ENCODE data around the gene SLC16A8. TPM values are rescaled to one million over a fixed set of nuclear protein-coding genes. Genes with fewer than 3 reads are reported as not detected.

The SLC16A8 gene
- total RNA-seq, 1 donor from 2014 or later = 3.1 TPM

- H4K20me1 ChIP-seq (ENCODE audit: low read depth) = no peaks in the 10 kb centered on the region
- DNase-seq (ENCODE audit: low spot score) = no peak
- H3K27ac ChIP-seq = no peak overlapping the region
- H3K36me3 ChIP-seq = no peaks in the 10 kb centered on the region
- no peaks in the 10 kb centered on the region for H3K79me2 ChIP-seq (ENCODE audit: low read depth)
- peaks cover 31% of the 10 kb centered on the region for H3F3A ChIP-seq (ENCODE audit: low read depth)
- Mint-ChIP-seq H3K27ac (peak overlapping the region; percentile 29), H3K4me3 (no peak overlapping the region), H3K36me3 (no peaks in the 10 kb centered on the region), H3K9me3 (no peaks in the 10 kb centered on the region), H3K27me3 (ENCODE audit: insufficient read depth, low read depth) (peaks cover 14% of the 10 kb centered on the region), H3K4me1 (peaks cover 58% of the 10 kb centered on the region)
- H3K9ac ChIP-seq = no peak overlapping the region
- H3K4me1 ChIP-seq = peaks cover 50% of the 10 kb centered on the region
- no peaks in the 10 kb centered on the region for H3K27me3 ChIP-seq
- no peaks in the 10 kb centered on the region for H3K9me3 ChIP-seq (ENCODE audit: low read depth)
- H2AFZ ChIP-seq (replicated peaks) = no peak overlapping the region
- no peak overlapping the region for H3K4me3 ChIP-seq
- TF ChIP-seq EZH2 (IDR thresholded peaks at IDR 0.05) (no peak), EZH2phosphoT487 (IDR thresholded peaks at IDR 0.05) (no peak)
- TF ChIP-seq, protein P1, sequence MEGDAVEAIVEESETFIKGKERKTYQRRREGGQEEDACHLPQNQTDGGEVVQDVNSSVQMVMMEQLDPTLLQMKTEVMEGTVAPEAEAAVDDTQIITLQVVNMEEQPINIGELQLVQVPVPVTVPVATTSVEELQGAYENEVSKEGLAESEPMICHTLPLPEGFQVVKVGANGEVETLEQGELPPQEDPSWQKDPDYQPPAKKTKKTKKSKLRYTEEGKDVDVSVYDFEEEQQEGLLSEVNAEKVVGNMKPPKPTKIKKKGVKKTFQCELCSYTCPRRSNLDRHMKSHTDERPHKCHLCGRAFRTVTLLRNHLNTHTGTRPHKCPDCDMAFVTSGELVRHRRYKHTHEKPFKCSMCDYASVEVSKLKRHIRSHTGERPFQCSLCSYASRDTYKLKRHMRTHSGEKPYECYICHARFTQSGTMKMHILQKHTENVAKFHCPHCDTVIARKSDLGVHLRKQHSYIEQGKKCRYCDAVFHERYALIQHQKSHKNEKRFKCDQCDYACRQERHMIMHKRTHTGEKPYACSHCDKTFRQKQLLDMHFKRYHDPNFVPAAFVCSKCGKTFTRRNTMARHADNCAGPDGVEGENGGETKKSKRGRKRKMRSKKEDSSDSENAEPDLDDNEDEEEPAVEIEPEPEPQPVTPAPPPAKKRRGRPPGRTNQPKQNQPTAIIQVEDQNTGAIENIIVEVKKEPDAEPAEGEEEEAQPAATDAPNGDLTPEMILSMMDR (IDR thresholded peaks at IDR 0.05) = no peak
- H3K4me2 ChIP-seq = peak overlapping the region; percentile 33
Measured at GRCh38 chr22:38034884-38035529, 49.0 kb downstream of the SLC16A8 start.

- Histone ChIP-seq H3K9ac (no peak overlapping the region), H4K20me1 (ENCODE audit: low read depth) (no peaks in the 10 kb centered on the region), H3K4me3 (no peak overlapping the region), H3K27ac (no peak overlapping the region), H3K4me2 (peak overlapping the region; percentile 33), H3K27me3 (no peaks in the 10 kb centered on the region), H3F3A (ENCODE audit: low read depth) (peaks cover 31% of the 10 kb centered on the region), H3K36me3 (no peaks in the 10 kb centered on the region), H3K4me1 (peaks cover 51% of the 10 kb centered on the region), H2AFZ (replicated peaks) (no peak overlapping the region), H3K9me3 (ENCODE audit: low read depth) (no peaks in the 10 kb centered on the region), H3K79me2 (ENCODE audit: low read depth) (no peaks in the 10 kb centered on the region)
- TF ChIP-seq EZH2 (IDR thresholded peaks at IDR 0.05) = no peak
- TF ChIP-seq, protein P1 (IDR thresholded peaks at IDR 0.05) = peak; percentile 16
- Mint-ChIP-seq H3K4me1 (peaks cover 63% of the 10 kb centered on the region), H3K27me3 (ENCODE audit: insufficient read depth, low read depth) (peaks cover 14% of the 10 kb centered on the region), H3K4me3 (peak overlapping the region; percentile 24), H3K36me3 (no peaks in the 10 kb centered on the region), H3K27ac (peak overlapping the region; percentile 72), H3K9me3 (no peaks in the 10 kb centered on the region)
- DNase-seq (ENCODE audit: low spot score) = peak; percentile 79
Measured at GRCh38 chr22:38034278-38034882, 49.6 kb downstream of the SLC16A8 start.

DNA sequence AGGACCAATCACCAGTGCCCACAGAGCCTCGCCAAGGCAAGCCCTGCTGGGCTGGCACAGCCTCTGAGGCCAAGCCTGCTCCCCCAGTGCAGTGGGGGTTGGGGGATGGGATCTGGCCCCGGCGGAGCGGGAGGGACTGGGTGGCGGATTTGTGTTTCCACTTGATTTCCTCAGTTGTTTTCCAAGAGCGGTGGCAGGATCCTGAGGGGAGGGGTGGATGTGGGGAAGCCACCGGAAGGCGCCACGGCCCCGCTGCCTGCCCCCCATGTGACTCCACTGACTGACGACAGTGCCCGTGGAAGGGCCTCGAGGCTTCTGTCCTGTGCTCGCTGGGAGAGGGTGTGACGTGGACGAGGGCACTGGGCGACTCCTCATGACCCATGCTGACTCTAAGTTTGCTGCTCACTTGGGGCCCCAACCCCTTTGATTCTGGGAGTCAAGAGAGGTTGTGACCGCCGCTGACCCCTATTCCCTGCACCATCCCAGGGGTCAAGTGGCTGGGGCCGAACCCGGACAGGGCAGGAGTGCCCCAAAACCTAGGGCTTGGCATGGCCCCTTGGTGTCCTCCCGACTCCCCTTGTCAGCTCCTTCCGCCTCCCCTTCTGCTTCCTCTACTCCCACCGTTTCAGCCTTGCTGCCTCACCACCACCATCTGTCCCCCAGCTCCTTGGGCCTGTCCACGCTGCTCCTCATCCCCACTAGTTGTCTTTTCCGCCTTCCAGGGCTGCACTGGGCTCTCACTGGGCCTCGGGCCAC is 50.3 kb downstream of the SLC16A8 start:
- Histone ChIP-seq H3K4me3 (no peak overlapping the region), H3K27me3 (no peaks in the 10 kb centered on the region), H3K4me2 (peak overlapping the region; percentile 54), H3K9me3 (ENCODE audit: low read depth) (no peaks in the 10 kb centered on the region), H3F3A (ENCODE audit: low read depth) (peaks cover 31% of the 10 kb centered on the region), H3K27ac (no peak overlapping the region), H3K36me3 (no peaks in the 10 kb centered on the region), H3K9ac (no peak overlapping the region), H4K20me1 (ENCODE audit: low read depth) (no peaks in the 10 kb centered on the region), H3K79me2 (ENCODE audit: low read depth) (no peaks in the 10 kb centered on the region), H3K4me1 (peaks cover 51% of the 10 kb centered on the region), H2AFZ (replicated peaks) (no peak overlapping the region)
- DNase-seq (ENCODE audit: low spot score) = peak; percentile 66
- TF ChIP-seq, protein P1 (IDR thresholded peaks at IDR 0.05) = no peak
- TF ChIP-seq EZH2phosphoT487 (IDR thresholded peaks at IDR 0.05) = no peak
- TF ChIP-seq EZH2 (IDR thresholded peaks at IDR 0.05) = no peak
- Mint-ChIP-seq H3K27ac (peak overlapping the region; percentile 72), H3K9me3 (no peaks in the 10 kb centered on the region), H3K27me3 (ENCODE audit: insufficient read depth, low read depth) (peaks cover 14% of the 10 kb centered on the region), H3K4me1 (peaks cover 63% of the 10 kb centered on the region), H3K4me3 (peak overlapping the region; percentile 24), H3K36me3 (no peaks in the 10 kb centered on the region)
